Measurements from ENCODE around the gene IL18R1.
"Not testable (repeated sequence)": the region's sequence is repeated elsewhere in the genome, so short reads cannot be mapped to it uniquely, and the experiment has no call there.

IL18R1 gene

DNA sequence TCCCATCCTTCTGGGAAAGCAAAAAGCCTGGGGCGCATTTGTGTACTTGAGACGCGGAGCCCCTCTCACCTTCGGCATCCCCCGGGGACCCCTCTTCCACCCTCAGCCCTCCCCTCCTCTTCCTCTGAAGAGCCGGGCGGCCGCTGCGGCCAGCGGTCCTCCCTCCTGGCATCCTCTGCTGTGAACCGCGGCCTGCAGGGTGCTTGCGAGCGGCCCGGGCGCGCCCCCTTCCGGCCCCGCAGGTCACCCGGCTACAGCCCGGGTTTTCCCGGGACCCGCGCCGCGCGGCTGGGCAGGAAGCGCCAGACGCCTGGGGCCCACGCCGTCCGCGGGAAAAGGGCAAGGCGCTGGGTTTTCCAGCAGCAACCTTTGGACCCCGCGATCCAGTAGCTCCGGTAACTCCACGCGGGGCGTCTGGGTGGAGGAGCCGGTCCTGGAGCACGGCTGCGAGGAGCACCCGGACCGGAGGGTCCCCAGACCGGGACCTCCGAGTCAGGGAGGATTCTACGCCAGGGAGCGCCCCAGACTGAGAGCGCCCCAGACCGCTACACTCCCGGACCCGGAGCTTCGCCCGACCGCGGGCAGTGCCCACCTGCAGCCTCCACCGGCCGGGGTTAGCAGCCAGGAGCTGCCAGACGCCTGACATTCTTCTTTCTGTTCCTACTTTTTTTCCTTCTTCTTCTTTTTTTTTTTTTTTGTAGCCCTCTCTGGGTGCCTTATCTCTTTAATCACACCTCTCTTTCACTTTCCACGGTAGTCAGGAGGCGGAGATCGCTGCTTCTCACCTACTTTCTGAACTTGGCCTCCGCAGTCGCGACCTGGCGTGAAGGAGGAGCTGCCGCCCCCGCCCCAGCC is at the start of gene IL18R1:
Gene IL18R1, plus strand, starts transcription at position 271 of the 855 bp plus-strand sequence. CDS start 6,865 bp downstream, outside the sequence.
- DNase-seq (ENCODE audit: low spot score), result peak; percentile 64

DNA sequence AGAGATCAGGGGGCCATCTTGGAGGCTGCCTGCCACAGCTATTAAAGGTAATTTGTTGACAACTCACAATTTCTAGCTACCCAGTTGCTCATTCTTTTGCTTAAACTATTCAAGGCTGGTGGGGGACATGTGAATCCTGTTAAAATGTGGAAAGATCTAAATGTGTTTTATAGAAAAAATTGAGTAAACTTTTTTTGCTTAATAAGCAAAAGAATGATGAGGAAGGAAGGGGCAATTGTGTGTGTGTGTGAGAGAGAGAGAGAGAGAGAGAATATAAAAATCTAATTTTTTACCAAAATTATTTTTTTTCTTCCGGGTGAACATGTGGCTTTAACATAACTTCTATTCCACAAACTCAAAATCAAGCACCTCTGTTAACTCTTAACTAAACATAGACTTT is 49.5 kb upstream of the IL18R1 start:
- no peak for DNase-seq (ENCODE audit: low spot score)

GRCh38 chr2:102310964-102311640 is 44.5 kb upstream of the IL18R1 start, which contains the start of gene IL1RL1:
TSS of gene IL1RL1 (plus strand) at chr2:102311563. CDS start at chr2:102338265, 26,702 bp downstream.
- DNase-seq (ENCODE audit: low spot score), result no peak

DNA sequence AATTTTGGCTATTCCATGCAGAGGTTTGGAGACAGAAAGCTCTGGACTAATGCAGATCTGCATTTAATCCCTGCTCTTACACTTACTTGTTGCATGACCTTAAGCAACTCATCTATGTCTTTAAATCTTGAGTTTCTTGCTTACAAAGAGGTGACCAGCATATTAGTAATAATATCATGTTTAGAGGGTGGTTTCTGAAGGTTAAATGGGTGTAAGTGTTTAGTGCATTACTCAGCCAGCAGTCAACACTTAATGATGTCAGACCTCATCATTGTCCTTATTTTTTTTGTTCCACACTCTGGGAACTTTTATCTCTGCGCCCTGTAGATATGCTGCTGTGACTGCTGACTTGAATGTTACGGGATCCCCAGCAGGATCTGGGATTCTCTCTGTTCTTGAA is 42.6 kb upstream of the IL18R1 start:
- DNase-seq (ENCODE audit: low spot score), result no peak

DNA sequence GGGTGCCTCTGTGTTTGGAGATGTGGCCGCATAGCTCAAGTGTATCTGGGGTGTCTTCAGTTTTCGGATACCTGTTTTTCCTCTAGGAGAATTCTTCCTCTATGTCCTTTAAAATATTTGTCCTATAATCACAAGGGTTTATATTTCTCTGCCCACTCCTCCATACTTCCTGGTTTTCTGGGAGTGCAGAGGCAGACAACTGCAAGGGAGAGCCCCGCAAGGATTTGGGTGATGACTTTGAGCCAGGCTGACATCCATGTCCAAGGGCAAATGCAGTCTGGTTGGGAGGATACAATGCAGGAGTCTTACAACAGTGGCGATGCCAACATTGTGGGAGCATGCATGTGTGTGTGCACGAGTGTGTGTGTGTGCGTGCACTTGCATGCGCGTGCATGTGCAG is 42.1 kb upstream of the IL18R1 start:
- no peak for DNase-seq (ENCODE audit: low spot score)

GRCh38 chr2:102313950-102314349 is 41.6 kb upstream of the IL18R1 start:
- no peak for DNase-seq (ENCODE audit: low spot score)

DNA sequence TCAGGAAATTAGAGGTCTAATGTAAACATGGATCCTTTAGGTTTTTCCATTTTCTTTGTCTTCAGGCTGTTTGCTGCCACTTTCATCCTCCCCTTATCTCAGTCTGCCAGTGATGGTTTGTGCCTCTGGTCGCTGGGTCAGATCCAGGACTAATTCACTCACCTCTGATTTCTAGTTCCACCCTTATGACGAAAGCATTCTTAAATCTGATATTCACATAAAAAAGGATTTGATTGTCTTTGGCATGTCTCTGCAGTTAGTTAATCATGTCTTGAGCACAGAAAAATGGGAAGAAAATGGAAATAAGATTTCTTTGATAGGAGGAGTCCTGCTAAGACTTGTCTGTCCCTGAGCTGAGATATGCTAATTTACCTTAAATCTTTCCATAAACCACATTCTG is 39.7 kb upstream of the IL18R1 start:
- no peak for DNase-seq (ENCODE audit: low spot score)

- no peak for DNase-seq (ENCODE audit: low spot score)
Measured at GRCh38 chr2:102317715-102318114, 37.9 kb upstream of the IL18R1 start.

- no peak for DNase-seq (ENCODE audit: low spot score)
Measured at GRCh38 chr2:102318437-102318836, 37.2 kb upstream of the IL18R1 start.

GRCh38 chr2:102321941-102322719 is 33.5 kb upstream of the IL18R1 start:
- no peak for DNase-seq (ENCODE audit: low spot score)

GRCh38 chr2:102324914-102325313 is 30.7 kb upstream of the IL18R1 start:
- DNase-seq (ENCODE audit: low spot score), result not testable (repeated sequence)

DNA sequence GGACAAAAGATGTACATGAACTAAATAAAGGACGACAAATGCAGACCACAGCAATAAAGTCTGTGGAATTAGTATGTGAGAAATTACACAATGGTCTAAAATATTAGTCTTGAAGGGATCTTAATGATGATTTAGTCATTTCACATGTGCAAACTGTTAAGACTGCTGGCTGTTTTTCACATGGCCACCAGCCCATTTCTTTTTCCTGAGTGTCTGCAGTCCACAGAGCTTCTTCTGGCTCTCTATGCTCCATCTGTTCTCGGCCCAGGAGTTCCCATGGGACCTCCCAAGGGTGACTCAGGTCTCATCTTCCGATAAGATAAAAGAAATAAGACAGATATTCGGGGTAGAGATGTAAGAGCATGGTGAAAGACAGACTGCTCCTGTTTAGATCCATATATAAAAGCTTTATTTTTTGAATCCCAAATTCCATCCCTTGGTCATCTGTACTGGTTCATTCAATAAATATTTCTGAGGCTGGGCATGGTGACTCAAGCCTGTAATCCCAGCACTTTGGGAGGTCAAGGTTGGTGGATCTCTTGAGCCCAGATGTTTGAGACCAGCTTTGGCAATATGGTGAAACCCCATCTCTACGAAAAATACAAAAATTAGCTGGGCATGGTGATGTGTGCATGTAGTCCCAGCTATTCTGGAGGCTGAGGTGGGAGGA is 24.1 kb upstream of the IL18R1 start:
- DNase-seq (ENCODE audit: low spot score), result no peak

GRCh38 chr2:102334486-102334885 is 21.1 kb upstream of the IL18R1 start:
- DNase-seq (ENCODE audit: low spot score), result no peak

DNA sequence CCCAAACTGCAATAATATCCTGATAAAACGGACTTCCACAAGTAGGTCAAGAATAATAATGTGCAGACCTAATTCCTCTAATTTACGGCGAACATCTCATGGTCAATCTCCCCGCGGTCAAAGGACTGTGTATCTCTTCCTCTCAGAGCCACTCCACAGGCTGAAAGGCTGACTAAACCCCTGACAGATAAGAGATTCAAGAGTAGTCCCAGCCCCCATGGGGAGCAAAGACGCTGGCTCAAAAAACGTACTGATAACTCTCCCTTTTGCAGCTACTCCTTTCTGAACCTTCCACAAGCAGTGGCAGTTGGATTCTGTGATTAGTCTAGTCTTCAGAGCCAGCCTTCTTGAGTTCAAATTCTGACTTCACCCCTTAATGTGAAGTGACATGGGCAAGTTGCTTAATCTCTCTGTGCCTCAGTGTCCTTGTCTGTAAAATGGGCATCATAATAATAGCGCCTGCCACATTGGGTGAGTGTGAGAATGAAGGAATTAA is 19.7 kb upstream of the IL18R1 start:
- DNase-seq (ENCODE audit: low spot score), result no peak

- no peak for DNase-seq (ENCODE audit: low spot score)
Measured at GRCh38 chr2:102336502-102336945, 19.1 kb upstream of the IL18R1 start.

DNA sequence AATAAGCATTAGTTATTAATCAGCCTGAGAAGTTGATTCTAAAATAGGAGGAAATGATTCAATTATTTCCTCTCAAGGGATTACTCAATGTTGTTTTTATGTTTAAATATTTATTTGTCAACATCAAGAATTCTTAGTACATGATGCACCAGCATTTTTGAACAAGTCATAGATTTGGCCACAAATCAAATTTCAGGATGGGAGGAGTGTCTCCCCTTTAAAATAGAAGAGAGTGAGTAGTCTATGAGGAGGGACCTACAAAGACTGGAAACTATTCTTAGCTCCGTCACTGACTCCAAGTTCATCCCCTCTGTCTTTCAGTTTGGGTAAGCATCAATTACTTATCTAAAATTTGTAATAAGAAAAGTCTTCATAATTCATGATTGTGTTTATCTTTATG is 18.6 kb upstream of the IL18R1 start:
- DNase-seq (ENCODE audit: low spot score), result no peak

DNA sequence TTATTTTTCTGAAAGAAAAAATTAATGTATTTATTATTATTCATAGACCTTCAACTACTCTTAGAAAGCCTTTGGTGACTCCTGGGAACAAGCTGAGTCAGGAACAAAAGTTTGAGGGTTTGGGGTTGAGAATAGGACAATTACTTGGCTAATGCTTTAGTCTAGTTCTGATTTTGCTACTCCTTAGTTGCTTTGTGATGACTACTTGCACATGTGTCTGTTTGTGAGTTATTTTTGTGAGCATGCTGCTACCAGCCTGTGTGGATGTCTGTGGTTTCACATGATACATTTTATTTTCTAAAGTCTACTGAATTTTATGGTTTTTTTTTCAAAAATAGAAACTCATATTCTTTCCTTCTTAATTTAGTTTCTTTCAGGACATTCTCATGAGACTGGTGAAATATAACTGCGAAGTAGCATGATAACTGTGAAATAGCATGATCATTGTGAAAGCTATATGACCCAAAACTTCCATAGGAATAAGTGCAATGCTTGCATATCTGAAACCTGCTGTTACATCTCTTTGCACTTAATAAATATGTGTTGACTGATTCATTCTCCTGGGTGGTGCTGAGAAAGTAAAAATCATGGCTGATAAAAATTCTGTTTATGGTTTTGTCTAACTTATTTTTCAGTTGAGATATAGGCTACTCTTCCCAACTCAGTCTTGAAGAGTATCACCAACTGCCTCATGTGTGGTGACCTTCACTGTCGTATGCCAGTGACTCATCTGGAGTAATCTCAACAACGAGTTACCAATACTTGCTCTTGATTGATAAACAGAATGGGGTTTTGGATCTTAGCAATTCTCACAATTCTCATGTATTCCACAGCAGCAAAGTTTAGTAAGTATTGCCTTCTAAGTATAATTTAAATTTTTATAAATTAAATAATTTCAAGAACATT is 17.9 kb upstream of the IL18R1 start:
- no peak for DNase-seq (ENCODE audit: low spot score)

GRCh38 chr2:102340778-102341177 is 14.8 kb upstream of the IL18R1 start:
- DNase-seq (ENCODE audit: low spot score), result no peak

GRCh38 chr2:102342888-102343287 is 12.7 kb upstream of the IL18R1 start:
- no peak for DNase-seq (ENCODE audit: low spot score)

GRCh38 chr2:102344397-102344796 is 11.2 kb upstream of the IL18R1 start:
- no peak for DNase-seq (ENCODE audit: low spot score)

All from globus pallidus (tissue), 1 donor.